SHP77 treated with DMSO at 0.1 percent for 48 hours (cell line): ENCODE results near the gene KAT2A.

Experiments used
- DNase-seq: peaks from one replicate; lab custom pipeline; 2025; lab: John Stamatoyannopoulos, UW

Gene KAT2A

GRCh38 chr17:42114118-42114517 lies 7.0 kb downstream of the KAT2A start:
- DNase-seq = no peak

- no peak for DNase-seq
Measured at GRCh38 chr17:42113293-42114069, 7.7 kb downstream of the KAT2A start.

- DNase-seq = no peak
Measured at GRCh38 chr17:42112552-42113176, 8.5 kb downstream of the KAT2A start, which contains the start of gene DHX58. DHX58 (minus strand) TSS chr17:42112714; CDS start chr17:42111892, 822 bp downstream.

- DNase-seq = no peak
Measured at GRCh38 chr17:42111871-42112551, 9.2 kb downstream of the KAT2A start.

- no peak for DNase-seq
Measured at GRCh38 chr17:42111265-42111636, 9.9 kb downstream of the KAT2A start.

GRCh38 chr17:42110301-42111264 lies 10.6 kb downstream of the KAT2A start:
- no peak for DNase-seq

- no peak for DNase-seq
Measured at GRCh38 chr17:42109086-42109485, 12.1 kb downstream of the KAT2A start.

- DNase-seq = peak; percentile 78
Measured at GRCh38 chr17:42107597-42108576, 13.3 kb downstream of the KAT2A start.

GRCh38 chr17:42107124-42107523 lies 14.0 kb downstream of the KAT2A start:
- no peak for DNase-seq

GRCh38 chr17:42106009-42106408 lies 15.2 kb downstream of the KAT2A start:
- DNase-seq = no peak

- DNase-seq = no peak
Measured at GRCh38 chr17:42104264-42104663, 16.9 kb downstream of the KAT2A start.

GRCh38 chr17:42103221-42103954 lies 17.8 kb downstream of the KAT2A start:
- no peak for DNase-seq

GRCh38 chr17:42101513-42102292 lies 19.5 kb downstream of the KAT2A start:
- DNase-seq = peak; percentile 30

GRCh38 chr17:42098730-42099399 lies 22.3 kb downstream of the KAT2A start:
- no peak for DNase-seq

- no peak for DNase-seq
Measured at GRCh38 chr17:42097691-42098631, 23.2 kb downstream of the KAT2A start, which contains the start of gene ZNF385C. ZNF385C (minus strand) TSS chr17:42098473; CDS start chr17:42063056, 35,417 bp downstream.

- DNase-seq = no peak
Measured at GRCh38 chr17:42096360-42097111, 24.6 kb downstream of the KAT2A start.
